GM18951 (cell line): ENCODE results near the gene NUDT2.
"Not testable (repeated sequence)": the region's sequence is repeated elsewhere in the genome, so short reads cannot be mapped to it uniquely, and the experiment has no call there.

Source experiments
- POLR2A ChIP-seq: IDR thresholded peaks from 4 replicates; pipeline ENCODE4 v1.6.1; 2011; ENCODE audit warnings: mild to moderate bottlenecking; ENCODE audit not compliant: insufficient read length, insufficient read depth; ENCODE audit errors: extremely low read depth
- in situ Hi-C: fragments of 300-500 bp; cut with MboI; formaldehyde crosslinking; loops from one replicate; pipeline ENCODE4 v1.12.0; 2022; ENCODE audit warnings: low sequenced_read_pairs, mixed read lengths, inconsistent platforms; ENCODE audit not compliant: unreplicated experiment

Gene NUDT2

DNA sequence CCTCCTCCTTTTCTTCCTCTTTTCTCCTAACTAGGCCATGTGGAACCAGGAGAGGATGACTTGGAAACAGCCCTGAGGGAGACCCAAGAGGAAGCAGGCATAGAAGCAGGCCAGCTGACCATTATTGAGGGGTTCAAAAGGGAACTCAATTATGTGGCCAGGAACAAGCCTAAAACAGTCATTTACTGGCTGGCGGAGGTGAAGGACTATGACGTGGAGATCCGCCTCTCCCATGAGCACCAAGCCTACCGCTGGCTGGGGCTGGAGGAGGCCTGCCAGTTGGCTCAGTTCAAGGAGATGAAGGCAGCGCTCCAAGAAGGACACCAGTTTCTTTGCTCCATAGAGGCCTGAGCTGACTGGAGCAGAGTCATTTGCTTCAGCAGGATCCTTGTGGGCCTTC lies 13.7 kb downstream of the NUDT2 start:
- in situ Hi-C loops = no loop called here
- TF ChIP-seq POLR2A = no peak

- in situ Hi-C loops = no loop called here
- TF ChIP-seq POLR2A = no peak
Measured at GRCh38 chr9:34343605-34344004, 14.2 kb downstream of the NUDT2 start.

- TF ChIP-seq POLR2A = no peak
- in situ Hi-C loops = no loop called here
Measured at GRCh38 chr9:34346873-34347799, 17.8 kb downstream of the NUDT2 start.

GRCh38 chr9:34347800-34348158 lies 18.4 kb downstream of the NUDT2 start:
- TF ChIP-seq POLR2A = no peak
- in situ Hi-C loops = no loop called here

DNA sequence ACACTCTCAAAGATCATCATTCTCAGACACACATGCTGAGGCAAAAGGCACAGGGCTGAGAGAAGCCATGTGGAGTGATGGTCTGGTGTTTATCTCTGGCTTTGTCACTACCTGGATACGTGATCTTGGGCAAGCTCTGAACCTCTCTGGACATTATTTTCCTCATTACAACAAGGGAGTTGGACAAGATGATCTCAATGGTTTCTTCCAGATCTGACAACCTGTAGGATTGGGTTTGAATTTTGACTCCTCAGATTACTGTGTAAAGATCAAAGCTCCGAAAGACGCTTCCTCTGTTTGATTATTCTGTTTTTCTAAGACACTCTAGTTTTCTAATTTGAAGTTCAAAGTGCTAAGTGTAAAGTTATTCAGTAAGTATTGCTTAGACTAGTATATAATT lies 20.0 kb downstream of the NUDT2 start:
- TF ChIP-seq POLR2A = no peak

DNA sequence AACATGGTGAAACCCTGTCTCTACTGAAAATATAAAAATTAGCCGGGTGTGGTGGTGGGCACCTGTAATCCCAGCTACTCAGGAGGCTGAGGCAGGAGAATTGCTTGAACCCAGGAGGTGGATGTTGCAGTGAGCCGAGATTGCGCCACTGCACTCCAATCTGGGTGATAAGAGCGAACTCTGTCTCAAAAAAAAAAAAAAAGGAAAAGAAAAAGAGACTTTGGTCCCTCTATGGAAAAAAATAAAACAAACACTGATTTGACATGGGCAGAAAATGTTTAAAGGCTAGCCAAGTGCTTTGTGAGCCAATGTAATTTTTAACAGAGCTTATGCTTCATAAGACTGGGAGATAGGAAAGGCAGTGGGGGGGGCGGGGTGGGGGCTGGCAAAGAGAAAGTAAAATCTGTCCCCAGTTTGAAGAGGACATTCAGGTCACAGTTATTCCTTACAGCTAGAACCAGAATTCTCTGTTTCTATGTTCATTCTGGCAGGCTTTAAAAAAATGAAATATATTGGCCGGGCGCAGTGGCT lies 22.8 kb downstream of the NUDT2 start:
- in situ Hi-C loops = not testable (repeated sequence)

More for the DNA sequence above, 20.0 kb downstream of the NUDT2 start:
- in situ Hi-C loops = no loop called here

GRCh38 chr9:34352957-34353356 lies 23.6 kb downstream of the NUDT2 start:
- in situ Hi-C loops = not testable (repeated sequence)

DNA sequence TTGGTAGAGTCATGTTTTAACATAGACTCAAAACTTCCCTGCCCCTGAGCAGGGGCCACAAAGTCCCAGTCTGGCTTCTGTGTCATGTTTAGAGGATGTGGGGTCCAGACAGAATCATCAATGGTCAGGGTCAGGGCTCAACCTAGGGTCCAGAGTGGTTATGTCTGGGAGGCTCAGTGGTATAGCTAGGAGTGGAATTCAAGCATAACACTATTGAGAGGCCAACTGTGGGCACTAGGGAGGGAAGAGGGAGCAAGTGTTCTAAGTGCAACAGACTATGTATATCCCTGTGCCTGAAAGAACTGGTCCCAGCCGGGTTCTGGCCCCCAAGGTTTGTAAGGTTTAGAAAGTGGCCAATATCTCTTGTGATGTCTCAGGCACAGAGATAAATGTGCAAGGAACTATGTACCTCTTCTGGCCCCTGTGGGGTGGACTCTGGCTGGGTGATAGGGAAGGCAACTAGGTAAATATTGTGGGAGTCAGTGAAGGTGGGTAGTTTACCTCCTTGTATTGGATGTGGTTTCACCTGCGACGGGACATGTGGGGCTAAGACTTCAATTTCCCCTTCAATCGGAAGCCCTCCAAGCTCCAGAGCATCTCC lies 33.3 kb downstream of the NUDT2 start:
- no peak for TF ChIP-seq POLR2A
- in situ Hi-C loops = no loop called here

DNA sequence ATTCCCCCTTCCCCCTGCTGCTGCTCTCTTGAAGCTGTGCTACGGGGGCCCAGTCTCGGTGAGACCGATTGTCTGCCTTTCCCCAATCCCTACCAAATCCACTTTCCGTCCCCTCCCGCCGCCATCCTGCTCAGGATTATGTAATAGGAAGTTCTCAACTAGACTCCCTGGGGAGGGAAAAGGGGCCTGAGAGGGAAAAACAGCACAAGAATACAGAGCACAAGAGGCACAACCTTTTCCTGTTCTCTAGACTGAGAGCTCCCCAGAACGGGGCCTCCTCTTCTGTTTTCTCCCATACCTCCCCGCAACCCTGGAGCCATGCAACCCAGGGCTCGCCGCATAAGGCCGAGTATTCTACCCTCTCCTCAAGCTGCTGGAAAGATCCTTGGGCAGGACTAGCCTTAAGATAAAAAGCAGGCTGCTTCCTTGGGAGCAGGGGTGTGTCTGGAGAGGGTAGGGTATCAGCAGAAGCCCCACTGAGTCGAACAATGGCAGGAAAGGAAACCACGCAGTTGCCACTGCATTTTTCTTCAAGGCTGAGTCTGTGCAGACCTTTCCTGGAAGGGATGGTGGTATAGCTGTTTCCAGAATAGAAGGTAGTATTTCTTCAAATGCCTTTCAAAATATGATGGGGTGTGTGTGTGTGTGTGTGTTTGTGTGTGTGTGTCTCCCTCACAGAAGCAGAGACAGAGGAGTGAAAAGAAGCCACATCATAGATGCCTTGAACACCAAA lies 34.4 kb downstream of the NUDT2 start:
- TF ChIP-seq POLR2A = no peak
- in situ Hi-C loops = no loop called here

GRCh38 chr9:34365282-34365681 lies 35.9 kb downstream of the NUDT2 start:
- in situ Hi-C loops = no loop called here
- TF ChIP-seq POLR2A = no peak

- in situ Hi-C loops = no loop called here
- no peak for TF ChIP-seq POLR2A
Measured at GRCh38 chr9:34366365-34366764, 37.0 kb downstream of the NUDT2 start.

GRCh38 chr9:34367751-34368410 lies 38.5 kb downstream of the NUDT2 start:
- in situ Hi-C loops = not testable (repeated sequence)

DNA sequence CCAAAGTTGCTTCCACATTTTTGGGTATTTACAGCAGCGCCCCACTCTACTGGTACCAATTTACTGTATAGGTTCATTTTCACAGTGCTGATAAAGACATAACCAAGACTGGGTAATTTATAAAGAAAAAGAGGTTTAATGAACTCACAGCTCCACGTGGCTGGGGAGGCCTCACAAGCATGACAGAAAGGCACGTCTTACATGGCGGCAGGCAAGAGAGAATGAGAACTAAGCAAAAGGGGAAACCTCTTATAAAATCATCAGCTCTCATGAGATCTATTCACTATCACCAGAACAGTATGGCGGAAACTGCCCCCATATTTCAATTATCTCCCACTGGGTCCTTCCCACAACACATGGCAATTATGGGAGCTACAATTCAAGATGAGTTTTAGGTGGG lies 39.4 kb downstream of the NUDT2 start:
- in situ Hi-C loops = not testable (repeated sequence)
